ENCODE measurements around the gene NPAS3.

DNA sequence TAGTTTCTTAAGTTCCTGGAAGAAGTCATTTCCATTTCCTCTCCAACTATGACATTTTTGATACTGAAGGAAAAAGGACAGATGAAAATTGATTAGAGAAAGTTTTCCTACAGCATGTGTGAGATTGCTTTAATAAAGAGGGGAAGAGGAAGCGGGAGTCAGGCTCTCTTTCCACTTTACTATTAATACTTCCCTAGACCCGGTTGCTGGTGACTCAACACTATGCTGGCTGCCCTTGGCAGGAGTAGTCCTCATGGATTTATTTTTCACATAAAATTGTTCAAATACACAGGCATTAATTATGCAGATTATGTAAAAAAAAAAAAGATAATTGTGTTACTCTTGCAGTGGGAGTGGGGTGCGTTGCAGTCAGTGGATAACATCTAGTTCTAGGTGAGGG is 718.8 kb downstream of the NPAS3 start:
- TF ChIP-seq, protein P1, sequence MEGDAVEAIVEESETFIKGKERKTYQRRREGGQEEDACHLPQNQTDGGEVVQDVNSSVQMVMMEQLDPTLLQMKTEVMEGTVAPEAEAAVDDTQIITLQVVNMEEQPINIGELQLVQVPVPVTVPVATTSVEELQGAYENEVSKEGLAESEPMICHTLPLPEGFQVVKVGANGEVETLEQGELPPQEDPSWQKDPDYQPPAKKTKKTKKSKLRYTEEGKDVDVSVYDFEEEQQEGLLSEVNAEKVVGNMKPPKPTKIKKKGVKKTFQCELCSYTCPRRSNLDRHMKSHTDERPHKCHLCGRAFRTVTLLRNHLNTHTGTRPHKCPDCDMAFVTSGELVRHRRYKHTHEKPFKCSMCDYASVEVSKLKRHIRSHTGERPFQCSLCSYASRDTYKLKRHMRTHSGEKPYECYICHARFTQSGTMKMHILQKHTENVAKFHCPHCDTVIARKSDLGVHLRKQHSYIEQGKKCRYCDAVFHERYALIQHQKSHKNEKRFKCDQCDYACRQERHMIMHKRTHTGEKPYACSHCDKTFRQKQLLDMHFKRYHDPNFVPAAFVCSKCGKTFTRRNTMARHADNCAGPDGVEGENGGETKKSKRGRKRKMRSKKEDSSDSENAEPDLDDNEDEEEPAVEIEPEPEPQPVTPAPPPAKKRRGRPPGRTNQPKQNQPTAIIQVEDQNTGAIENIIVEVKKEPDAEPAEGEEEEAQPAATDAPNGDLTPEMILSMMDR (IDR thresholded peaks at IDR 0.05): no peak
- TF ChIP-seq POLR2A (IDR thresholded peaks at IDR 0.05; ENCODE audit: low read length) (no peak), JUN (IDR thresholded peaks at IDR 0.05) (no peak), EHF (CRISPR knock-in tag; IDR thresholded peaks at IDR 0.05) (no peak), POLR2AphosphoS2 (conservative IDR thresholded peaks at IDR 0.05; ENCODE audit: low read length) (no peak), RFX5 (IDR thresholded peaks at IDR 0.05) (no peak), NPAS2 (CRISPR knock-in tag; IDR thresholded peaks at IDR 0.05; ENCODE audit: borderline replicate concordance) (no peak), SREBF2 (IDR thresholded peaks at IDR 0.05) (no peak)
- TF ChIP-seq, protein P2, sequence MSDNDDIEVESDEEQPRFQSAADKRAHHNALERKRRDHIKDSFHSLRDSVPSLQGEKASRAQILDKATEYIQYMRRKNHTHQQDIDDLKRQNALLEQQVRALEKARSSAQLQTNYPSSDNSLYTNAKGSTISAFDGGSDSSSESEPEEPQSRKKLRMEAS (IDR thresholded peaks at IDR 0.05): no peak
- TF ChIP-seq, protein P3, sequence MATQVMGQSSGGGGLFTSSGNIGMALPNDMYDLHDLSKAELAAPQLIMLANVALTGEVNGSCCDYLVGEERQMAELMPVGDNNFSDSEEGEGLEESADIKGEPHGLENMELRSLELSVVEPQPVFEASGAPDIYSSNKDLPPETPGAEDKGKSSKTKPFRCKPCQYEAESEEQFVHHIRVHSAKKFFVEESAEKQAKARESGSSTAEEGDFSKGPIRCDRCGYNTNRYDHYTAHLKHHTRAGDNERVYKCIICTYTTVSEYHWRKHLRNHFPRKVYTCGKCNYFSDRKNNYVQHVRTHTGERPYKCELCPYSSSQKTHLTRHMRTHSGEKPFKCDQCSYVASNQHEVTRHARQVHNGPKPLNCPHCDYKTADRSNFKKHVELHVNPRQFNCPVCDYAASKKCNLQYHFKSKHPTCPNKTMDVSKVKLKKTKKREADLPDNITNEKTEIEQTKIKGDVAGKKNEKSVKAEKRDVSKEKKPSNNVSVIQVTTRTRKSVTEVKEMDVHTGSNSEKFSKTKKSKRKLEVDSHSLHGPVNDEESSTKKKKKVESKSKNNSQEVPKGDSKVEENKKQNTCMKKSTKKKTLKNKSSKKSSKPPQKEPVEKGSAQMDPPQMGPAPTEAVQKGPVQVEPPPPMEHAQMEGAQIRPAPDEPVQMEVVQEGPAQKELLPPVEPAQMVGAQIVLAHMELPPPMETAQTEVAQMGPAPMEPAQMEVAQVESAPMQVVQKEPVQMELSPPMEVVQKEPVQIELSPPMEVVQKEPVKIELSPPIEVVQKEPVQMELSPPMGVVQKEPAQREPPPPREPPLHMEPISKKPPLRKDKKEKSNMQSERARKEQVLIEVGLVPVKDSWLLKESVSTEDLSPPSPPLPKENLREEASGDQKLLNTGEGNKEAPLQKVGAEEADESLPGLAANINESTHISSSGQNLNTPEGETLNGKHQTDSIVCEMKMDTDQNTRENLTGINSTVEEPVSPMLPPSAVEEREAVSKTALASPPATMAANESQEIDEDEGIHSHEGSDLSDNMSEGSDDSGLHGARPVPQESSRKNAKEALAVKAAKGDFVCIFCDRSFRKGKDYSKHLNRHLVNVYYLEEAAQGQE (IDR thresholded peaks at IDR 0.05): no peak

Data from A549 (cell line).